HepG2 (cell line): ENCODE data around the gene CACNB4. TPM values are rescaled to one million over a fixed set of nuclear protein-coding genes. Genes with fewer than 3 reads are reported as not detected.

Source experiments
- ATAC-seq: fragments of 200-7000 bp; cut with Tn5 transposase; 3 replicates; pipeline ENCODE4 v1.9.1; 2020; ENCODE audit warnings: mild to moderate bottlenecking, moderate library complexity
- BruUV-seq: library from RNA; stranded (reverse); fragments of 400-500 nt; replicated peaks from 2 replicates; lab custom pipeline; 2021; lab: Mats Ljungman, UMichigan
- CTCF ChIA-PET: fragments of 300-600 bp; formaldehyde crosslinking; extraction: SDS; loops from one replicate; lab custom pipeline; 2021; ENCODE audit warnings: low total read pairs, inconsistent platforms, low intra/inter-chr PET ratio; lab: Yijun Ruan, JAX
- POLR2A ChIA-PET: fragments of 350-600 bp; sonication (Branson Sonifier 250); formaldehyde crosslinking; loops from one replicate; lab custom pipeline; 2020; ENCODE audit warnings: antibody characterized with exemption, inconsistent platforms; lab: Yijun Ruan, JAX
- DNase-seq: peaks from one replicate; pipeline ENCODE4 v3.0.0-alpha.2; 2015; ENCODE audit warnings: low spot score
- FAIRE-seq: peaks from 3 replicates; lab custom pipeline; 2011; peaks lifted over from hg19 to GRCh38; lab: Jason Lieb, UNC
- H2AFZ ChIP-seq: one replicate; pipeline ENCODE4 v1.6.1; 2011; ENCODE audit warnings: low read length, inconsistent platforms
- H3K27ac ChIP-seq: fragments of 300-600 bp; 3 replicates; pipeline ENCODE4 v1.8.0; 2011; ENCODE audit warnings: mixed run types, mild to moderate bottlenecking, mixed read lengths, low read length, inconsistent platforms; ENCODE audit not compliant: insufficient read depth; ENCODE audit errors: extremely low read length
- H3K27me3 ChIP-seq, 2 experiments: fragments of 200-600 bp in 1 of 2; 2 replicates in 1 of 2; 3 replicates in 1 of 2; pipeline versions ENCODE4 v1.6.0 to v1.8.0; 2011; ENCODE audit warnings: low read length in 2 of 2, mild to moderate bottlenecking in 2 of 2, moderate library complexity in 2 of 2, inconsistent platforms in 1 of 2; ENCODE audit not compliant: insufficient read depth in 2 of 2, control insufficient read depth in 1 of 2
- H3K36me3 ChIP-seq, 2 experiments: fragments of 200-600 bp in 1 of 2; replicated peaks in 1 of 2; 2 replicates in 1 of 2; 3 replicates in 1 of 2; pipeline versions ENCODE4 v1.5.1 to v1.8.0; 2011; ENCODE audit warnings: low read length in 2 of 2, inconsistent platforms in 1 of 2; ENCODE audit not compliant: insufficient read depth in 2 of 2, control insufficient read depth in 1 of 2
- H3K4me1 ChIP-seq: 2 replicates; pipeline ENCODE4 v1.5.1; 2012; ENCODE audit warnings: low read length, inconsistent platforms; ENCODE audit not compliant: insufficient read depth
- H3K4me2 ChIP-seq: 2 replicates; pipeline ENCODE4 v1.6.0; 2011; ENCODE audit warnings: low read depth, low read length, inconsistent platforms
- H3K4me3 ChIP-seq, 3 experiments: fragments of 200-600 bp in 1 of 3; sonication (generic), shearing (Covaris generic) in 1 of 3; replicated peaks in 1 of 3; 2 replicates each; pipeline ENCODE4 v1.5.1; 2011 to 2016; ENCODE audit warnings: low read length in 3 of 3, inconsistent platforms in 2 of 3, low read depth in 2 of 3, mild to moderate bottlenecking in 2 of 3, control low read depth in 1 of 3, mixed read lengths in 1 of 3; ENCODE audit not compliant: insufficient read depth in 1 of 3
- H3K79me2 ChIP-seq: one replicate; pipeline ENCODE4 v1.6.1; 2011; ENCODE audit warnings: low read length, inconsistent platforms; ENCODE audit not compliant: insufficient read depth
- H3K9ac ChIP-seq: 2 replicates; pipeline ENCODE4 v1.6.0; 2011; ENCODE audit warnings: mild to moderate bottlenecking, low read depth, low read length, inconsistent platforms; ENCODE audit not compliant: insufficient read depth
- H3K9me3 ChIP-seq: 2 replicates; pipeline ENCODE4 v1.5.1; 2012; ENCODE audit warnings: mild to moderate bottlenecking, low read length
- H4K20me1 ChIP-seq: 2 replicates; pipeline ENCODE4 v1.6.0; 2011; ENCODE audit warnings: inconsistent platforms, mild to moderate bottlenecking, low read length, moderate library complexity; ENCODE audit not compliant: insufficient read depth
- ELF3 ChIP-seq: IDR thresholded peaks from 2 replicates; pipeline ENCODE4 v1.6.1; 2016; ENCODE audit warnings: missing genetic modification reagents, missing compliant biosample characterization
- GABPB1 ChIP-seq: IDR thresholded peaks from 2 replicates; pipeline ENCODE4 v1.6.1; 2016; ENCODE audit warnings: mild to moderate bottlenecking, missing genetic modification reagents, moderate library complexity, missing compliant biosample characterization
- HCFC1 ChIP-seq: fragments of 150-350 bp; IDR thresholded peaks from 2 replicates; pipeline ENCODE4 v1.6.1; 2014; ENCODE audit warnings: low read depth, low read length
- KAT8 ChIP-seq: IDR thresholded peaks from 2 replicates; pipeline ENCODE4 v1.6.1; 2016; ENCODE audit warnings: missing genetic modification reagents, missing compliant biosample characterization
- KLF11 ChIP-seq: IDR thresholded peaks from 2 replicates; pipeline ENCODE4 v1.6.1; 2016; ENCODE audit warnings: missing compliant biosample characterization
- NFKB2 ChIP-seq: sonication (generic); formaldehyde crosslinking; IDR thresholded peaks from 2 replicates; pipeline ENCODE4 v1.4.0; 2020; ENCODE audit warnings: missing genetic modification reagents, borderline replicate concordance
- PRMT3 ChIP-seq: sonication (generic); formaldehyde crosslinking; IDR thresholded peaks from 2 replicates; pipeline ENCODE4 v1.8.1; 2022; ENCODE audit warnings: low read depth, mild to moderate bottlenecking, moderate library complexity, missing genetic modification reagents, borderline replicate concordance
- SKIL ChIP-seq: sonication (generic); formaldehyde crosslinking; IDR thresholded peaks from 2 replicates; pipeline ENCODE4 v1.8.0; 2022; ENCODE audit warnings: missing genetic modification reagents, mild to moderate bottlenecking, moderate library complexity, borderline replicate concordance
- U2AF2 ChIP-seq: fragments of 200-400 bp; formaldehyde crosslinking; IDR thresholded peaks from 2 replicates; pipeline ENCODE4 v1.6.1; 2017; ENCODE audit warnings: low read depth, mild to moderate bottlenecking, low read length
- ZNF205 ChIP-seq: IDR thresholded peaks from 2 replicates; pipeline ENCODE4 v1.6.1; 2018; ENCODE audit warnings: missing biosample characterization, missing genetic modification reagents
- ZNF232 ChIP-seq: sonication (generic); formaldehyde crosslinking; IDR thresholded peaks from 2 replicates; pipeline ENCODE4 v1.4.0; 2020; ENCODE audit warnings: missing genetic modification reagents, borderline replicate concordance
- ZNF253 ChIP-seq: sonication (generic); formaldehyde crosslinking; IDR thresholded peaks from 2 replicates; pipeline ENCODE4 v1.8.0; 2022; ENCODE audit warnings: mild to moderate bottlenecking, missing genetic modification reagents, borderline replicate concordance
- ZNF326 ChIP-seq: sonication (generic); formaldehyde crosslinking; IDR thresholded peaks from 2 replicates; pipeline ENCODE4 v1.4.0; 2020; ENCODE audit warnings: missing genetic modification reagents, borderline replicate concordance
- ZNF335 ChIP-seq: sonication (generic); formaldehyde crosslinking; IDR thresholded peaks from 2 replicates; pipeline ENCODE4 v1.4.0; 2020; ENCODE audit warnings: missing genetic modification reagents
- ZNF350 ChIP-seq: sonication (generic); formaldehyde crosslinking; IDR thresholded peaks from 2 replicates; pipeline ENCODE4 v1.4.0; 2020; ENCODE audit warnings: mild to moderate bottlenecking, low read depth, missing genetic modification reagents, borderline replicate concordance
- WGBS: methylation state at CpG from one replicate; pipeline ENCODE4 v1.1.6; 2017; ENCODE audit warnings: low lambda C conversion rate; 5-methylcytosine and 5-hydroxymethylcytosine counted together
- in situ Hi-C: cut with HindIII; loops from 2 replicates; pipeline ENCODE4 v1.10.0; 2017; ENCODE audit warnings: low pct_unique_long_range_greater_than_20kb; ENCODE audit not compliant: extremely low pct_ligation_motif_present
- intact Hi-C: fragments of 100-400 bp; cut with micrococcal nuclease; formaldehyde crosslinking; loops from one replicate; pipeline ENCODE4 v1.10.0; 2022; ENCODE audit not compliant: unreplicated experiment
- polyA plus RNA-seq, 8 experiments: library from polyadenylated mRNA; depleted of rRNA in 3 of 8; stranded (reverse) in 7 of 8; unstranded in 1 of 8; fragments of >200 nt; fragmentation: Illumina TruSeq in 4 of 8; extraction: Trizol in 4 of 8; gene quantifications; 2 replicates each; pipeline versions ENCODE4 v1.2.1 to v1.2.3, GENCODE V29; 2011 to 2016; ENCODE audit warnings: low read depth in 4 of 8, missing spikeins in 1 of 8, mixed read lengths in 1 of 8; ENCODE audit not compliant: insufficient read depth in 1 of 8
- total RNA-seq, 5 experiments: library from RNA; depleted of rRNA; stranded (reverse); fragments of >200 nt; fragmentation: Illumina TruSeq; extraction: Trizol; gene quantifications; 2 replicates each; pipeline ENCODE4 v1.2.3, GENCODE V29; 2016; ENCODE audit warnings: low read depth in 1 of 5
- TF ChIP-seq, protein P1 (sequence below): fragments of 450-650 bp; IDR thresholded peaks from 2 replicates; pipeline ENCODE4 v1.6.1; 2016

Gene CACNB4
- total and polyA plus RNA-seq, 2 of the 13 experiments (the other 11 are each of a cell fraction or from before 2014, with no cell fraction given), result 5.1 to 14.3 TPM

DNA sequence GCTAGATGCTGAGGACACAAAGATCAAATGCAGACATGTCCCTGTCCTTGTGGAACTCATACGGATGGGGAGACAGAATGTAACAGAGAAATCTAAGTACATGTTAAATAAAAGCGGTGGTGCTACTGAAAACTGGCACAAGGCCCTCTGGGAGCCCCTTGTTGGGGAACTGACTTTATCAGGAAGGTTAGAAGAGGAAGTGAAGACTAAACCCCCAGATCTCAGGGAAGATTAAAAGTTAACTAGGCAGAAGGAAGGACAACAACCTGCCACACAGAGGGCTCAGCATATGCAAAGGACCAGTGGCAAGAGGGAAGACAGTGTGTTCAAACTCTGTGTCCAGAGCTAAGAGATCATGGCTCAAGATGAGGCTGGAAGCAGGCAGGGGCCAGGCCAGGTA is 4.8 kb downstream of the CACNB4 start:
- no peak for TF ChIP-seq ZNF326 (CRISPR knock-in tag)
- TF ChIP-seq ZNF335 (CRISPR knock-in tag), result no peak
- TF ChIP-seq NFKB2 (CRISPR knock-in tag), result no peak
- no peak for TF ChIP-seq ZNF232 (CRISPR knock-in tag)
- no peak for TF ChIP-seq PRMT3 (CRISPR knock-in tag)
- no peak for TF ChIP-seq ZNF350
- no peak for TF ChIP-seq ZNF205
- TF ChIP-seq KAT8 (CRISPR knock-in tag), result no peak
- TF ChIP-seq, protein P1, sequence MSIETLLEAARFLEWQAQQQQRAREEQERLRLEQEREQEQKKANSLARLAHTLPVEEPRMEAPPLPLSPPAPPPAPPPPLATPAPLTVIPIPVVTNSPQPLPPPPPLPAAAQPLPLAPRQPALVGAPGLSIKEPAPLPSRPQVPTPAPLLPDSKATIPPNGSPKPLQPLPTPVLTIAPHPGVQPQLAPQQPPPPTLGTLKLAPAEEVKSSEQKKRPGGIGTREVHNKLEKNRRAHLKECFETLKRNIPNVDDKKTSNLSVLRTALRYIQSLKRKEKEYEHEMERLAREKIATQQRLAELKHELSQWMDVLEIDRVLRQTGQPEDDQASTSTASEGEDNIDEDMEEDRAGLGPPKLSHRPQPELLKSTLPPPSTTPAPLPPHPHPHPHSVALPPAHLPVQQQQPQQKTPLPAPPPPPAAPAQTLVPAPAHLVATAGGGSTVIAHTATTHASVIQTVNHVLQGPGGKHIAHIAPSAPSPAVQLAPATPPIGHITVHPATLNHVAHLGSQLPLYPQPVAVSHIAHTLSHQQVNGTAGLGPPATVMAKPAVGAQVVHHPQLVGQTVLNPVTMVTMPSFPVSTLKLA, result no peak
- no peak for TF ChIP-seq KLF11 (CRISPR knock-in tag)
- no peak for TF ChIP-seq SKIL (CRISPR knock-in tag)
- no peak for TF ChIP-seq HCFC1
- TF ChIP-seq ELF3 (CRISPR knock-in tag), result no peak
- no peak for TF ChIP-seq U2AF2
- no peak for TF ChIP-seq GABPB1 (CRISPR knock-in tag)
- TF ChIP-seq ZNF253 (CRISPR knock-in tag), result no peak
- Histone ChIP-seq H2AFZ (no peak overlapping the region), H3K9ac (no peak overlapping the region), H3K4me2 (no peak overlapping the region), H3K79me2 (no peaks in the 10 kb centered on the region), H3K27ac (no peak overlapping the region), H3K36me3 (no peaks in the 10 kb centered on the region), H3K27me3 (peaks cover 6 to 54% of the 10 kb centered on the region in 2 experiments; a peak in 4 of 5 replicates), H3K4me3 (no peak overlapping the region), H3K4me1 (peaks cover 22% of the 10 kb centered on the region), H4K20me1 (no peaks in the 10 kb centered on the region; the same call in 1 of the 2 replicates), H3K9me3 (no peaks in the 10 kb centered on the region)
- WGBS, result 59% methylated on average over 2 of the region's 2 CpGs
- CTCF ChIA-PET, result no interaction called here
- no peak for FAIRE-seq
- intact Hi-C loops (no loop called here), in situ Hi-C loops (no loop called here)
- BruUV-seq, result no TSS peak
- POLR2A ChIA-PET, result no interaction called here
- DNase-seq, result no peak
- no peak for ATAC-seq
